ENCODE measurements around the gene FBXO46. TPM values are rescaled to one million over a fixed set of nuclear protein-coding genes. Genes with fewer than 3 reads are reported as not detected.
"Not testable (repeated sequence)": the region's sequence is repeated elsewhere in the genome, so short reads cannot be mapped to it uniquely, and the experiment has no call there.

Gene FBXO46
- total and polyA plus RNA-seq, 5 donors from 2014 or later = 8.0 to 26.5 (median 10.8) TPM

- Mint-ChIP-seq H3K27me3 (no peaks in the 10 kb centered on the region), H3K36me3 (no peaks in the 10 kb centered on the region), H3K27ac (peak overlapping the region; percentile 77 to 97 (median 92)), H3K4me3 (peak overlapping the region; percentile 90 to 97 (median 96)), H3K4me1 (peaks cover 0 to 47% (median 32%) of the 10 kb centered on the region in 4 donors), H3K9me3 (peaks cover 0 to 2% (median 0%) of the 10 kb centered on the region in 7 donors)
- DNase-seq (no peak), ATAC-seq (ENCODE audit: low read depth in 2 of 2) (no peak)
- Histone ChIP-seq H3K27me3 (ENCODE audit: control insufficient read depth, insufficient read depth, low read length) (no peaks in the 10 kb centered on the region), H3K4me1 (ENCODE audit: control insufficient read depth, insufficient read depth, low read length, poor library complexity, severe bottlenecking) (peaks cover 26% of the 10 kb centered on the region), H3K36me3 (ENCODE audit: control insufficient read depth, insufficient read depth, low read length) (peaks cover 3% of the 10 kb centered on the region), H3K9me3 (ENCODE audit: control insufficient read depth in 2 of 2, low read length in 2 of 2) (no peaks in the 10 kb centered on the region), H3K4me3 (ENCODE audit: low read depth, low read length) (peak overlapping the region; percentile 88), H3K27ac (ENCODE audit: insufficient read depth, low read length, poor library complexity, severe bottlenecking) (peak overlapping the region; percentile 83)
Observed at GRCh38 chr19:45729800-45730290, 851 bp downstream of the FBXO46 start.

DNA sequence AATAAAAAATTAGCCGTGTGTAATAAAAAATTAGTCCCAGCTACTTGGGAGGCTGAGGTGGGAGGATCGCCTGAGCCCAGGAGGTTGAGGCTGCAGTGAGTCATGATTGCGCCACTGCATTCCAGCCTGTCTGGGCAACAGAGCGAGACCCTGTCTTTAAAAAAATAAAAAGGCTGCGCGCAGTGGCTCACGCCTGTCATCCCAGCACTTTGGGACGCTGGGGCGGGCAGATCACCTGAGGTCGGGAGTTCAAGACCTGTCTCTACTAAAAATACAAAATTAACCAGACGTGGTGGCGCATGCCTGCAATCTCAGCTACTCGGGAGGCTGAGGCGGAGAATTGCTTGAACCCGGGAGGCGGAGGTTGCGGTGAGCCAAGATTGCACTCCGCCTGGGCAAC, 2.0 kb downstream of the FBXO46 start:
- H3K27ac Mint-ChIP-seq = peak overlapping the region in 1 of 3 donors; percentile 57
- H3K4me1 ChIP-seq (ENCODE audit: control insufficient read depth, insufficient read depth, low read length, poor library complexity, severe bottlenecking) = peaks cover 26% of the 10 kb centered on the region
- H3K27me3 Mint-ChIP-seq; ATAC-seq (ENCODE audit: low read depth in 2 of 2); H3K36me3 Mint-ChIP-seq; H3K27ac ChIP-seq (ENCODE audit: insufficient read depth, low read length, poor library complexity, severe bottlenecking); H3K4me3 ChIP-seq (ENCODE audit: low read depth, low read length); H3K27me3 ChIP-seq (ENCODE audit: control insufficient read depth, insufficient read depth, low read length); DNase-seq; H3K36me3 ChIP-seq (ENCODE audit: control insufficient read depth, insufficient read depth, low read length); H3K9me3 ChIP-seq (ENCODE audit: control insufficient read depth in 2 of 2, low read length in 2 of 2); H3K9me3 Mint-ChIP-seq: not testable (repeated sequence)
- peak overlapping the region; percentile 39 to 92 (median 62) for H3K4me3 Mint-ChIP-seq
- H3K4me1 Mint-ChIP-seq = peaks cover 0 to 53% (median 38%) of the 10 kb centered on the region in 4 donors

DNA sequence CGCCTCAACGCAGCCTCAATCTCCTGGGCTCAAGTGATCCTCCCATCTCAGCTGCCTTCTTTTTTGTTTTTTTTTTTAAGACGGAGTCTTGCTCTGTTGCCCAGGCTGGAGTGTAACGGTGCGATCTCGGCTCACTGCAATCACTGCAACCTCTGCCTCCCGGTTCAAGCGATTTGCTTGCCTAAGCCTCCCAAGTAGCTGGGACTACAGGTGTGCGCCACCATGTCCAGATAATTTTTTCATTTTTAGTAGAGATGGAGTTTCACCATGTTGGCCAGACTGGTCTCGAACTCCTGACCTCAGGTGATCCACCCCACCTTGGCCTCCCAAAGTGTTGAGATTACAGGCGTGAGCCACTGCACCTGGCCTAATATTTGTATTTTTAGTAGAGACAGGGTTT, 10.6 kb downstream of the FBXO46 start:
- H3K9me3 Mint-ChIP-seq; H3K27me3 ChIP-seq (ENCODE audit: control insufficient read depth, insufficient read depth, low read length); H3K9me3 ChIP-seq (ENCODE audit: control insufficient read depth in 2 of 2, low read length in 2 of 2); DNase-seq; H3K36me3 Mint-ChIP-seq; H3K27ac ChIP-seq (ENCODE audit: insufficient read depth, low read length, poor library complexity, severe bottlenecking); ATAC-seq (ENCODE audit: low read depth in 2 of 2); H3K4me3 ChIP-seq (ENCODE audit: low read depth, low read length); H3K27me3 Mint-ChIP-seq: not testable (repeated sequence)
- Histone ChIP-seq H3K4me1 (ENCODE audit: control insufficient read depth, insufficient read depth, low read length, poor library complexity, severe bottlenecking) (peaks cover 21% of the 10 kb centered on the region), H3K36me3 (ENCODE audit: control insufficient read depth, insufficient read depth, low read length) (peaks cover 21% of the 10 kb centered on the region)
- peaks cover 12 to 60% (median 31%) of the 10 kb centered on the region in 4 donors for H3K4me1 Mint-ChIP-seq
- H3K27ac Mint-ChIP-seq = peak overlapping the region in 1 of 3 donors; percentile 56
- H3K4me3 Mint-ChIP-seq = peak overlapping the region in 2 of 4 donors; percentile 16 to 78

DNA sequence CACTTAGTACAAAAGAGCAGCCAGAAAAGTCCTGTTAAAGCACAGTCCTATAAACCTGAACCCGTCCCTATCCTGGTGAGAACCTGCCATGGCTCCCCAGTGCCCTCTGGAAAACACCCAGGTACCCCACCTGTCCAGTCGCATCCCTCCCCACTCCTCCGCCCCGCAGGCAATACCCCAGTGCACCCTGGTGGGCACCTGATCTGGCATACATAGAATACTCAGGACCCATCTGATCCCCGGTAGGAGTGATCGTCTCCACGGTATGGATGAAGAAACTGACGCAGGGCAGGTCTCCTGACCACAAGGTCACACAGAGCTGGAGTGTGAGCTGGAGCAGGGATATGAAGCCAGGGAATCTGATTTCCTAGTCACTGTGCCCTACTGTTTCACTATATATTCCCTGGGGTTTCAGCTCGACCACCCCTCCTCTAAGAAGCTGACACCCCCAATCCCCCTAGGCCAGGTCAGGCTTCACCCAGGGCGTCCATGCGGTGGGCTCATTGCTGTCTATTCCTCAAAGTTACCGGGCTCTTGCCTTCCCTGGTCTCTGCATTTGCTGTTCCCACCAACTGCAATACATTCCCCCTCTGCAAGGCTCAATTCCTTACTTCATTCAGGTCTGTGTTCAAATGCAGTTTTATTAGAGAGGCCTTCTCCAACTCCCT, 12.6 kb downstream of the FBXO46 start:
- Mint-ChIP-seq H3K27me3 (no peaks in the 10 kb centered on the region), H3K9me3 (no peaks in the 10 kb centered on the region), H3K27ac (peak overlapping the region; percentile 92 to 98 (median 94)), H3K36me3 (peaks cover 8% of the 10 kb centered on the region), H3K4me1 (peaks cover 14 to 61% (median 33%) of the 10 kb centered on the region in 4 donors), H3K4me3 (peak overlapping the region; percentile 91 to 99 (median 94))
- peak overlapping the region; percentile 94 for H3K27ac ChIP-seq (ENCODE audit: insufficient read depth, low read length, poor library complexity, severe bottlenecking)
- peak overlapping the region; percentile 78 for H3K4me3 ChIP-seq (ENCODE audit: low read depth, low read length)
- DNase-seq (no peak), ATAC-seq (ENCODE audit: low read depth in 2 of 2) (no peak)
- peaks cover 21% of the 10 kb centered on the region for H3K4me1 ChIP-seq (ENCODE audit: control insufficient read depth, insufficient read depth, low read length, poor library complexity, severe bottlenecking)
- H3K9me3 ChIP-seq (ENCODE audit: control insufficient read depth in 2 of 2, low read length in 2 of 2) = no peaks in the 10 kb centered on the region
- H3K36me3 ChIP-seq (ENCODE audit: control insufficient read depth, insufficient read depth, low read length) = peaks cover 13% of the 10 kb centered on the region
- no peaks in the 10 kb centered on the region for H3K27me3 ChIP-seq (ENCODE audit: control insufficient read depth, insufficient read depth, low read length)

GRCh38 chr19:45717131-45717982, 13.3 kb downstream of the FBXO46 start:
- Mint-ChIP-seq H3K27ac (peak overlapping the region; percentile 79 to 98 (median 94)), H3K4me3 (peak overlapping the region; percentile 91 to 99 (median 94)), H3K9me3 (no peaks in the 10 kb centered on the region), H3K36me3 (peaks cover 8% of the 10 kb centered on the region), H3K4me1 (peaks cover 14 to 61% (median 33%) of the 10 kb centered on the region in 4 donors), H3K27me3 (no peaks in the 10 kb centered on the region)
- Histone ChIP-seq H3K27me3 (ENCODE audit: control insufficient read depth, insufficient read depth, low read length) (no peaks in the 10 kb centered on the region), H3K9me3 (ENCODE audit: control insufficient read depth in 2 of 2, low read length in 2 of 2) (no peaks in the 10 kb centered on the region), H3K27ac (ENCODE audit: insufficient read depth, low read length, poor library complexity, severe bottlenecking) (peak overlapping the region; percentile 94), H3K36me3 (ENCODE audit: control insufficient read depth, insufficient read depth, low read length) (peaks cover 7% of the 10 kb centered on the region), H3K4me3 (ENCODE audit: low read depth, low read length) (peak overlapping the region; percentile 94), H3K4me1 (ENCODE audit: control insufficient read depth, insufficient read depth, low read length, poor library complexity, severe bottlenecking) (peaks cover 21% of the 10 kb centered on the region)
- DNase-seq (peak; percentile 97 to 99 (median 98)), ATAC-seq (ENCODE audit: low read depth in 2 of 2) (peak; percentile 96 to 97)

DNA sequence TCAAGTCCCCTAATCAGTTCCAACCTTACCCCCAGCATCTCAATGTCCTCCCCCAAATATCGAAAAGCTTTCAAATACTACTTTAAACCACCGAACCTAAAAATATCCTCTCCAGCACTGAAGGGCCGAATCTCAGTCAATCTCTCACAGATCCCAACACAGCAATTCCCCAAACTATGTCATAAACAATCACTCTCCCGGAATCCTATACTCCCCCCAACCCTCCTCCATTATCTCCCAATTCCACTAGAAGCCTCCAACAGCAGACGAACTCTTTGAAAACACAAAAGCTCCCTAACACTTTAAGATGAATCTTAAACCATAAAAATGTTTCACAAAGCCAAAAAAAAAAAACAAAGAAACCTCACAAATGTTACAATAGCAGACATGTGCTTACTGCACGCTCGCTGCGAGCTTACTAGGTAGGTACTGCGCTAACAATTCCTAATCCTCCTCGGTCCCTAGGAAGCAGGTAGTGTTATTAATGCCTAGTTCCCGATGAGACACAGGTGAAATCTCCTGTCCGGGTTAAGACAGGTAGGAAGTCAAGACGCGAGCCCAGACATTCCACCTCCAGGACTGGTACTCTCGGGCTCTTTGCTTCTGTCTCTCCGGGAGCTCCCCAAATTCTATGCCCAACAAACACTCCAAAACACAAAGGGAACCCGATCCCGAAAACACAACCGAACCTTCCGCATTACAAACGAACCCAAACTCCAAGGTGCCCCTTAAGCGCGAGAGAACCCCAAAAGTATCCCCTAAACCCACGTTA, 14.2 kb downstream of the FBXO46 start:
- peak overlapping the region; percentile 94 for H3K27ac ChIP-seq (ENCODE audit: insufficient read depth, low read length, poor library complexity, severe bottlenecking)
- H3K9me3 ChIP-seq (ENCODE audit: control insufficient read depth in 2 of 2, low read length in 2 of 2) = no peaks in the 10 kb centered on the region
- Mint-ChIP-seq H3K4me1 (peaks cover 14 to 60% (median 33%) of the 10 kb centered on the region in 4 donors), H3K9me3 (no peaks in the 10 kb centered on the region), H3K27ac (peak overlapping the region; percentile 79 to 98 (median 94)), H3K27me3 (no peaks in the 10 kb centered on the region), H3K4me3 (peak overlapping the region; percentile 91 to 99 (median 94)), H3K36me3 (peaks cover 11% of the 10 kb centered on the region)
- peaks cover 6% of the 10 kb centered on the region for H3K36me3 ChIP-seq (ENCODE audit: control insufficient read depth, insufficient read depth, low read length)
- peak in 1 of 3 donors; percentile 38 for DNase-seq
- H3K4me1 ChIP-seq (ENCODE audit: control insufficient read depth, insufficient read depth, low read length, poor library complexity, severe bottlenecking) = peaks cover 21% of the 10 kb centered on the region
- H3K4me3 ChIP-seq (ENCODE audit: low read depth, low read length) = peak overlapping the region; percentile 94
- no peak for ATAC-seq (ENCODE audit: low read depth in 2 of 2)
- H3K27me3 ChIP-seq (ENCODE audit: control insufficient read depth, insufficient read depth, low read length) = no peaks in the 10 kb centered on the region

- ATAC-seq (ENCODE audit: low read depth in 2 of 2) = no peak
- Mint-ChIP-seq H3K27ac (peak overlapping the region in 1 of 3 donors; percentile 28), H3K4me1 (peaks cover 14 to 65% (median 37%) of the 10 kb centered on the region in 4 donors)
Observed at GRCh38 chr19:45715139-45715538, 15.6 kb downstream of the FBXO46 start.

More at GRCh38 chr19:45715139-45715538, 15.6 kb downstream of the FBXO46 start:
- Histone ChIP-seq H3K9me3 (ENCODE audit: control insufficient read depth in 2 of 2, low read length in 2 of 2) (no peaks in the 10 kb centered on the region), H3K27me3 (ENCODE audit: control insufficient read depth, insufficient read depth, low read length) (no peaks in the 10 kb centered on the region), H3K36me3 (ENCODE audit: control insufficient read depth, insufficient read depth, low read length) (peaks cover 6% of the 10 kb centered on the region), H3K4me3 (ENCODE audit: low read depth, low read length) (no peak overlapping the region), H3K27ac (ENCODE audit: insufficient read depth, low read length, poor library complexity, severe bottlenecking) (no peak overlapping the region), H3K4me1 (ENCODE audit: control insufficient read depth, insufficient read depth, low read length, poor library complexity, severe bottlenecking) (peaks cover 21% of the 10 kb centered on the region)
- peaks cover 17% of the 10 kb centered on the region for H3K36me3 Mint-ChIP-seq
- DNase-seq = no peak
- H3K4me3 Mint-ChIP-seq = peak overlapping the region; percentile 91 to 99 (median 94)
- H3K9me3 Mint-ChIP-seq = no peaks in the 10 kb centered on the region
- H3K27me3 Mint-ChIP-seq = peaks cover 5% of the 10 kb centered on the region

Measured in CD4-positive, CD25-positive, alpha-beta regulatory T cell (primary cell).